ENCODE measurements around the gene CFAP73. TPM values are rescaled to one million over a fixed set of nuclear protein-coding genes. Genes with fewer than 3 reads are reported as not detected.

CFAP73 gene
- total RNA-seq, result not detected
- long read RNA-seq, donor 1, result 0 reads
- long read RNA-seq, donor 2, result 0 reads

DNA sequence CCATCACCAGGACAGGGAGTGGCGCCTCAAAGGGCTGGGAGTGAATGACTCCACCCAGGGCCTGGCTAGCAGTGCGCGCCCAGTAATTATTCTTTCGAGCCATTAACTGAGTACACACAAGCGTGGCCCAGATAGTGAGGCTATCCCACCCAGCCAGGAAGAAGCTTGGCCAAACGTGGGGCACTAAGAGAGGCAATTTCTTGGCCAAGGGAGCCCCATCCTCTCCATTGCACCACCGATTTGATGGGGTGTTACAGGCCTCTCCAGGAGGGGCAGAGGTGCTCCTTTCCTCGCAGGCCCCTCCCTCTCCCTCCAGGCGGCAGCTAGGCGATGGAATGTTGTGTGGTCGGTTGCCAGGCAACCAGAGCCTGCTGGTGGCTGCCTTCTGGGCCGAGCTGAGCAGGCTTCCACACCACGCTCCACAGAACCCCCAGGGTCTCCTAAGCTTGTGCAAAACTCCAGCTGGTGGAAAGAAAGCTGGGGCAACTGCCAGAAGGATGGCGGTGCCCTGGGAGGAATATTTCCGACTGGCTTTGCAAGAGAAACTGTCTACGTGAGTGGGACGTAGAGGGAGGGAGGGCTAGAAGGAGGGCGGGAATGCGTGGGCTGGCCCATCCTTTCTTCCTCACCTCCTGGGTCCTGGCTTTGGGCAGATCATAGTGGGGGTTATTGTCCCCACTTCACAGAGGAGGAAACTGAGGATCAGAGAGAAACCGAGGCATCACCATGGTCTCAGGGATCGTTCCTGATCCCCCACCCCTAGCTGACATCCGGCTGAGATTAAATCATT, at the start of gene CFAP73:
Gene CFAP73 (plus strand): TSS at position 364 of the 790 bp plus-strand sequence. CDS start 134 bp downstream, at position 498.
- no peak for DNase-seq (ENCODE audit: low spot score)
- intact Hi-C loops (cut with DNase I), result loop anchor here (5.0 to 10.0 kb wide), 2 partner anchors 105 to 107 kb away; no protein-coding TSS in a partner anchor

DNA sequence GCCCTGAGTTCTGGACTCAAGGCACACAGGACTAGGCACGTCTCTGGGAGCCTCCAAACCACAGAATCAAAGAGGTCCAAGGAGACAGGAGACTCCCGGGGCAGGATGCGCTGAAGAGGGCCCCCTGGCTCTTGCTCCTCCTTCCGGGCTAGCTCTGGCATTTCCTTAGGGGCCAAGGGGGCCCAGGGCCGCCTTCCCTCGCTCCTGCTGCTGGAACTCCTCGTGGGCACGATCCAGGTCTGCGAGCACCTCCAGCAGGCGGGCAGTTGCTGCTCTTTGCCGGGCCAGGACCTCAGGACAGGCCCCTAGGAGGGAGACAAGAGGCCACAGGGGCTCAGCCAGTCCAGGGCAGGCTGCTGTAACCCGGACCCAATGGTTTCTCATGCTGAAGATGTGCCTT, 49.8 kb upstream of the CFAP73 start:
- intact Hi-C loops (cut with DNase I), result no loop called here
- no peak for DNase-seq (ENCODE audit: low spot score)

DNA sequence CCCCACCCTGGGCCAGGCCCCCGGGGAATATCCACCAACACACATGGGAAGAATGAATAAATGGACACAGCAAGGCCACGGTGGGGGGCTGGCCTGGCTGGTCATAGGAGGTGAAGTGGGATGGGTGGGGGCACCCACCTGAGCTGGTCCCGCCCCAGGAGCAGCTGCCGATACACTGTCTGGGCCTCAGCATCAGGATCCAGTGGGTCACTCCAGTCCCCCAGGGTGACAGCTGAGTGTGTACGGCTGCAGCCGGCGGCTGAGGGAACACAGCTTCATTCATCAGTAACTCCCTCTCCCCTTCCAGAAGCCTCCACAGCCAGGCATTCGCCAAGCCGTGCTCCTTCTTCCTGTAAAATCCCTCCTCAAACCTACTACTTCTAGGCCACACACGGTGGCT, 47.8 kb upstream of the CFAP73 start:
- no peak for DNase-seq (ENCODE audit: low spot score)
- intact Hi-C loops (cut with DNase I), result no loop called here

DNA sequence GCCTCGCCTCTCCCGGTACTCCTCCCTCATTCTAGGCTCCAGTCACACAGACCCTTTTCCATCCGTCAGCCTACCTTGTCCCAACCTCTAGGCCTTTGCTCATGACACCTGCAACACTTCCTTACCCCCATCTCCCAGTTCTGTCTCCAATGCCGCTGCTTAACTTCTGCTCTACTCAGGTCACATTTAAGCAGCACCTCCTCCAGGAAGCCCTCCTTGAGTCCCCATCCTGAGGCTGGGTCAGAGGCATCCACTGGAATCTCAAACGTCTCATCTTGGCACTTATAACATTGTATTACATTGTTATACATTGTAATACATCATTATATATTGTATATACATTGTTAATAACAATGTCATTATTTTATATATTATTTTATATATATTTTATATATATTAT, 46.7 kb upstream of the CFAP73 start:
- intact Hi-C loops (cut with DNase I), result no loop called here
- no peak for DNase-seq (ENCODE audit: low spot score)

DNA sequence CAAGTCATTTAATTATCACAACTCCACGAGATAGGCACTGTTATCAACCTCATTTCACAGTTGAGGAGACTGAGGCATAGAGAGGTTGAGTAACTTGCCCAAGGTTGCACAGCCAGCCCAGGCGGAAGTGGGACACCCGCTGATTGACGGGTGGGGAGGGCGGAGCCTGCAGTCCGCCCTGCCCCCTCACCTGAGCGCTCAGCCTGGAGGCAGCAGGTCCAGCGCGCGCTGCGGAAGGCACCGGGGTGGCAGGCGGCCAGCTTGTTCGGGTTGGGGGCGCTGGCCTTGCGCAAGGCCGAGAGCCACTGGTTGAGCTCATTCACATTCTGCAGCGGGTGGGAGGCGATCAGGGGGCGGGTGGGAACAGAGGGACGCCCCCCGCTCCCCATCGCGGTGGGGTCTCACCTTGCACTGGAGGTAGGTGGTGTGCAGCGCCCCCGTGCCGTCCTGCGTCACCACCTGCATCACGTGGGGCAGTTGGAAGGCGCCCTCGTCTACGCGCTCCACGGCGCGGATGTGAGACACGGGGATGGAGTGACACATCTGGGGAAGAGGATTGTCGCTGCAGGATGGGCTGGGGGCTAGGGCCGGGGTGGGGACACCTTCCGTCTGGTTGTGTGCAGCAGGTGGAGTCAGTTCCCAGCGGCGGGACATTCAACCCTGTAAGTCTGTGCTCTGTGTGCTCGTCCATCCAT, 45.6 kb upstream of the CFAP73 start:
- DNase-seq (ENCODE audit: low spot score), result no peak
- intact Hi-C loops (cut with DNase I), result no loop called here

DNA sequence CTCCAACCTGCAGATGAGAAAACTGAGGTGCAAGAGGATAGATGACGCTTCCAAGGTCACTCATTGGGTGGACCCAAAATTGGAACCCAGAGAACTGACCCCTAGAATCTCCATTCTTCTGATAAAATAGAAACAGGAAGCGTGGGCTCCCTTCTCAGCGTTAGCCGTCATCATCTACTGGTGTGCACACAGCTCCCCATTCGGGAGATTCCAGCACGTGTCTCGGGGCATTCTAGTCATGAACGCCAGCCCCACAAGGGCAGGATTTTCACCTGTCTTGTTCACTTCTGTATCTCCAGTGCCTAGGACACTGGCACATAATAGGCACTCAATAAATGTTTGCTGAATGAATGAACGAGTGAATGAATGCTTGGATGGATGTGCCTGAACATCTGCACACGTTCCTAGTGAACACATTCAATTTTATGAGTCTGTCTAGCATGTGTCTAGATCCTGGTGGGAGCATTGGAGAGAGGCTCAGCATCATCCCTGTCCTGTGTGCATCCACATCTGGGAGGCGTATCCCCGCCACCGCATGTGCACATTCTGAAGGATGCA, 44.5 kb upstream of the CFAP73 start:
- intact Hi-C loops (cut with DNase I), result no loop called here
- DNase-seq (ENCODE audit: low spot score), result no peak

DNA sequence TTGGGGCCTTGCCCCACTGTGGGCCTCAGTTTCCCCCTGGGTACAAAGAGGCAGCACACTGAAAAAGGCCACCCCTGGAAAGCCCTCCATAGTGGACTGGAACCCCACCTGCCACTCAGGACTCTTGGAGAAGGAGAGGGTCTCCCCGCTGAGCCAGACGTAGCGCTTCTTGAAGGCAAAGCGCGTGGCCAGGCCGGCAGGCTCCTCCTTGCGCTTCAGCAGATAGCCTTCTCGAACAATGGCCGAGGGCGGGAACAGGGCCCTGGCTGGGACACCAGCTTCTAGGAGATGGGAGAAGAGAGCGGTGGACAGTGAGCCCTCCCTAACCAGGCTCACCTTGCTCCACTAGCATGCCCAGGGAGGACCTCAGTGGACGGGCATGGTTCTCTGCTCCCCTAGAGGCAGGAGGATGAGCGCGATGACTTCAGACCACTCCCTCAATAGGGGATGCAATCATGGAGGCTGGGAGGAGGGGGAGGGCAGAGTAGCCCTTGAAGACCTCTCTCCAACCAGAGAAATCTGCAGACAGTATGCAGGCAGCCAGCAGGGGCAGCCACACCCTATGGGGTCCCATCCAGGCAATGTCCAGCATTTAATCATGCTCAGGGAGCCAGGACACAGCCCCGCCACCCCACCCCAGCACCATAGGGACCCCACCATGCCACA, 43.8 kb upstream of the CFAP73 start:
- intact Hi-C loops (cut with DNase I), result loop anchor here in 1 of 2 donors (2.0 kb wide), 1 partner anchor 31 kb away; no protein-coding TSS in a partner anchor
- no peak for DNase-seq (ENCODE audit: low spot score)

DNA sequence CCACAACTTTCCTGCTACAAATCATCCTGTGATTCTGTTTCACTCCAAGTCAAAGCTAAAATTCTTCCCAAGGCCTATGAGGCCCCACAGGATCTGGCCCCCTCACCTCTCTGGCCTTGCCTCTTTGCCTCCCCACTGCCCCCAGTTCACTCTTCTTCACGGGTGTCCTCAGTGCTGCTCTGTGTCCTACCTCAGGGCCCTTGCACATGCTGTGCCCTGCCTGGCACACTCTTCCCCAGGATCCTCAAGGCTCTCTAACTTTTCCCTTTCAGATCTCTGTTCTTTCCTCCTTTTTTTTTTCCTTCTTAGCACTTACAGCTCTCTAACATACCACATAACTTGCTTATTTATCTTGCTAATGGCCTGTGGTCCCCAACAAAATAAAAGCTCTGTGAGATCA, 43.2 kb upstream of the CFAP73 start:
- intact Hi-C loops (cut with DNase I), result loop anchor here in 1 of 2 donors (2.0 kb wide), 1 partner anchor 32 kb away; no protein-coding TSS in a partner anchor
- DNase-seq (ENCODE audit: low spot score), result no peak

DNA sequence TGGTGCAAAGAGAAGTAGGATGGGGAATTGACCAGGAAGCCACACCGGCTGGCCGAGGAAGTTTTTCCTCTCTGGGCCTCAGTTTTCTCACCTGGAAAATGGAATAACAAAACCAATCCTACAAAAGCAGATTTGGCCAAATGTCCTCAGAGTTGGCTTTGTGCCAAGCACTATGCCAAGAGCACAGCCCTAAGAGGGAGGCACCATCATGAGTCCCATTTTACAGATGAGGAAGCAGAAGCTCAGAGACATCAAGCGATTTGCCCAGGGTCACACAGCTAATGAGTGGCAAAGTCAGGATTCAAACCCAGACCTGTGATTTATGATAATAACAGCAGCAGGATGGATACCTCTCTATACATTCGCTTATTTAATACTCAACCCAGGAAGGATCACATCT, 41.2 kb upstream of the CFAP73 start:
- intact Hi-C loops (cut with DNase I), result no loop called here
- DNase-seq (ENCODE audit: low spot score), result no peak

DNA sequence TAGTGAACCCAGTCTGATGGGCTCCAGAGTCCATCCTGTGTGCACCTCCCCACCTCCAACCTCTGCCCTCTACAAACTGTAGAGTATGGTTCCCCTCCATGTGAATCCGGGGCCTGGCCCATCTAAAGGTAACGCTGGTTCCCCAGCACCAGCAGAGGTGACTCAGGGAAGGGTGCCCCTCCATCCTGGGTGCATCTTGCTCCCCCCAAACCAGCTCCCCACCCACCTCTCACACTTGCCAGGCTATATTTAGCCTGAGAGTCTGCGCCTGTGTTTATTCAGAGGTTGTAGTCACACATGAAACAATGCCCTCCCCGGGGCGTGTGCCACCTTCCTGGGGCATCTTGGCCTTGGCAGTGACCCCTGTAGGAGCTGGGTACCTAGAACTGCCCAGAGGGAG, 40.2 kb upstream of the CFAP73 start:
- intact Hi-C loops (cut with DNase I), result no loop called here
- no peak for DNase-seq (ENCODE audit: low spot score)

DNA sequence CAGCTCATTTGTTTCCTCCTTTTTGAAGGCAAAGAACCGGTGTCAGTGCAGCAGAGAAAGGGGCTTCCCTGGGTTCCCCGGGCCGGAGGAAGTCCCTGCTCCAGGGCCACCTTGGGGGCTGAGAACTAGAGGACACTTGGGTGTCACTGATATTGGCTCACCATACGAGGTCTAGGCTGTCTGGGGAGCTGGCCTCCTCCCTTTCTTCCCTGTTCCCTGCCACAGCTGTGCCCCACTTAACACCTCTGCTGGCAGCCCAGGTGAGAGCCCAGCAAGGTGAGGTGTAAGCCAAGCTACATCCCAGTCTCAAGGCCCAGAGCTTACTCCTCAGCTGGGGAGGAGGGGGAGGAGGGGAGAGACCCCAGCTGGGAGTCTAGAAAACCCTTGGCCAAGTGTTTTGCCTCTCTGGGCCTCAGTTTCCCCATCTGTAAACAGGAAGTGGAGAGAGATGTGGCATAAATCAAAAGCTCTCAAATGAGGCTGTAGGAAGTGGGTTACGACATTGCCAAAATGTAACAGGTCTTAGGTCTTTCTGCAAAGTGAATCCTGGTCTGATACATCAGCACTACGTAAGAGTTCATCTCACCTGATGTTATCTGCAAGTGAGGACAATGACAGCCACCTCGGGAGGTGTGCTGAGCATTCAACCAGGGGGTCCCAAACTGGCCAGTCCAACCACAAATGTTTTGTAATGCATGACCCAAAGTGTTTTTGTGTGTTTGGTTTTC, 39.5 kb upstream of the CFAP73 start:
- DNase-seq (ENCODE audit: low spot score), result no peak

DNA sequence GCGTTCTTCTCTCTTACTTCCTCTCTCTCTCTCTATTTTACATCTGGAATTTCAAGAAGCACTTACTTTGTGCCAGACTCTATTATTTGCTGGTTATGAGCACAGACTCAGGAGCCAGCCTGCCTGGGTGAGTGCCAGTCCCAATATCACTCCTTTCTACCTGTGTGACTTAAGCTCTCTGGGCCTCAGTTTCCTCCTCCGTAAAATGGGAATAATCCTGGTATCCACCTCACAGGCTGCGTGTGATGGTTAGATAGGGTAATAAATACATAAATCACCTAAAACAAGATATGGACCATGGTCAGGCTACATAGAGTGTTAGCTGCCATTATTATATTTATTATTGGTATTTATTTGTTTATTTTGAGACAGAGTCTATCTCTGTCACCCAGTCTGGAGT, 38.3 kb upstream of the CFAP73 start:
- intact Hi-C loops (cut with DNase I), result no loop called here
- DNase-seq (ENCODE audit: low spot score), result no peak

More for the DNA sequence above, 39.5 kb upstream of the CFAP73 start:
- intact Hi-C loops (cut with DNase I), result no loop called here

DNA sequence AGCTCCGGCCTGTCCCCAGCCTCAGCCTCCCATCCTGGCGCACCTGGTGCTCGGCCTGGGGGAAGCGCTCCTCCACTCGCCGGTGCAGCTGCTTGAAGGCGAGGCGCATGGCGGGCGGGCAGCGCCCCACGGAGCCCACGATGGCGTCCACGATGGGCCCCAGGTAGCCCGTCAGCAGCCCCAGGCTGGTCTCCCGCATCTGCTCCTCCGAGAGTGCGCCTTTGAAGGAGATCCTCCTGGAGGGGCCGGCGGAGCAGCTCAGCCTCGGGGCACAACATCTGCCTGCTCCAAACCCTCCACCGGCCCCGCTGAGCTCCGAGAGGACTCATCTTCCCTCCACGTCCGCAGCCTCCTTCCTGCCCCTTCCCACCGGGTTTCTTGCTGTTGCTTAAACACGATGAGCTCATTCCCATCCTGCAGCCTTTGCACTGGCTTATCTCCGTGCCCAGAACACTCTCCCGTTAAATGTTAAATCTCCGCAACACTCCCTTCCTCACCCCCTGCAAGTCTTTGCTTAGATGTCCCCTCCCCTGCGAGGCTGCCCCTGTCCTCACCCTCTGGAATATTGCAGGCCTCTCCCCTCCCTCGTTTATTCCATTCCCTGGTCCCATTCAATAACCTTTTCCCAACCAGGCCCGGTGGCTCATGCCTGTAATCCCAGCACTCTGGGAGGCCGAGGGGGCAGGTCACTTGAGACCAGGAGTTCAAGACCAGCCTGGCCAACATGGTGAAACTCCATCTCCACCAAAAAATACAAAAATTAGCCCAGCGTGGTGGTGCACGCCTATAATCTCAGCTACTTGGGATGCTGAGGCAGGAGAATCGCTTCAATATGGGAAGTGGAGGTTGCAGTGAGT, 37.3 kb upstream of the CFAP73 start:
- intact Hi-C loops (cut with DNase I), result no loop called here
- DNase-seq (ENCODE audit: low spot score), result no peak

DNA sequence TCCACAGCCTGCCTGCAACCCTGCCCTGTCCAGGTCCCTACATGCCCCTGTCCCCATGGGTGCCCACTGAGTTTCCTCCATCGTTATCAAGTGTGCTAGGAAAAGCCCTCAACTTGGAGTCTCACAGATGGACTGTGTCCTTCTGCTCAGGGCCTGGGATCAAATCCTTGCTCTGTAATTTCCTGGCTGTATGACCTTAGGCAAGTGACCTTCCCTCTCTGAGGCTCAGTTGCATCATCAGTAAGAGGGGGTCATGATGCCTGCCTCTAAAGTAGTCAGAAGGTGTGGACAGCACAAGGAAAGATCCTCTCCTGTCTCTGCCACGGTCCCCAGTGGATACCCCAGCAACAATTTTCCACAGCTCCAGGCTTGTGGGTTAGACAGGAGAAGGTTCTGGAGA, 36.1 kb upstream of the CFAP73 start:
- intact Hi-C loops (cut with DNase I), result no loop called here
- DNase-seq (ENCODE audit: low spot score), result no peak

DNA sequence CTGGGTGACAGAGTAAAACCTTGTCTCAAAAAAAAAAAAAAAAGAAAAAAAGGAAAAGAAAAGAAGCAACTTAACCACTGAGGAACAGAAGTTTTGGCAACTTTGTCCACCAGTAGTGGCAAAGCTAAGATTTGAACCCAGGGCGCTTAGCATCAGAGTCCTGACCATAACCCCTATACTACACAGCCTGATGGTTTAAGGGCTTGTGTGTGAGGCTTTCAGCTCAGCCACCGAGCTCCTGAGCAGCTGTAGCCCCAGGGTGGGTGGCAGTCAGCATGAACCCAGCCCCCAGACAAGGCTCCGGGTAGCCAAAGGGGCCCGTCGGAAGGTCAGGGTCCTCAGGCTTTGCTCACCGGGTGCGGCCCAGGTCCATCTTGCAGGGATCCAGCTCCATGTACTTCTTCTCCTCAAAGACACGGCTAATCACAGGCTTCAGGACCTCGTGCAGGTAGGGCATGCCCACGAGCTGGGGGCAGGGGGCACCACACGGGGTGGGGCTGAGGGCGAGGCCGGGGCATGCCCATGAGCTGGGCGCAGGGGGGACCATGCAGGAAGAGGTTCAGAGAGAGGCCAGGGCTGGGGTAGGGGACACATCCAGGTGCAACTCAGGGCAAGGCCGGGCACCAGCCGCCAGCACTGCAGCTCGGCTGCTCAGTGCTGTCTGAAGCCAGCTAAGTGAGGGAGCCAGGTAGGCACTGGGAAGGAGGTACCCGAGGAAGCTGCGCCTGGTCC, 34.9 kb upstream of the CFAP73 start:
- no peak for DNase-seq (ENCODE audit: low spot score)
- intact Hi-C loops (cut with DNase I), result no loop called here

DNA sequence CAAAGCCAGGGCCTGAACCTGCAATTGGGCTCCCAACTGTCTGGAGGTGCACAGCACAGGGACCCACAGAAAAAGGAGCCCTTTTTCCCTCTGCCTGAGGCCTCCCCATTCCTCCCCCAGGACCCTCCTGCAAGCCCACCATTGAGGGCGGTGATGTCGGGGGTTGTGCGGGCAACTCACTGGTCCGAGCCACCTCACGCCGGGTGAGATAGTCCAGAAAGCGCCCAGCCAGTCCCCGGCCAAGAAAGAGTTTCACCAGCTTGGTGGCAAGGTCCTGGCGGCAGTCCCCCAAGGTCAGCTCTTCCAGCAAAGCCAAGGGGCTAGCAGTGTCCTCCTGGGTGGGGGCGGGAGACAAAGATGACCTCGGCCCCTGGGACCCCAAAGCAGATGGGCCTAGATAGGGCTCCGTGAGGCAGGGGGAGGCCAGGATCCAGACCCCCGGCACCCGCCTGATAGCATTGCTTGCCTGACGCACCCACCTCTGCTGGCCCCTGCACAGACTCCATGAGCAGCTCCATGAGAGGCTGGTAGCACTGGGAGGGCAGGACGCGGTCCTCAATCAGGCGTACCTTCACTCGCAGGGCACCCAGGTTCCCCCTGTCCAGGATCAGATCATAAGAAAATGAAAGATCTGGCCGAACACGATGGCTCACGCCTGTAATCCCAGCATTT, 33.9 kb upstream of the CFAP73 start:
- intact Hi-C loops (cut with DNase I), result no loop called here
- DNase-seq (ENCODE audit: low spot score), result no peak

DNA sequence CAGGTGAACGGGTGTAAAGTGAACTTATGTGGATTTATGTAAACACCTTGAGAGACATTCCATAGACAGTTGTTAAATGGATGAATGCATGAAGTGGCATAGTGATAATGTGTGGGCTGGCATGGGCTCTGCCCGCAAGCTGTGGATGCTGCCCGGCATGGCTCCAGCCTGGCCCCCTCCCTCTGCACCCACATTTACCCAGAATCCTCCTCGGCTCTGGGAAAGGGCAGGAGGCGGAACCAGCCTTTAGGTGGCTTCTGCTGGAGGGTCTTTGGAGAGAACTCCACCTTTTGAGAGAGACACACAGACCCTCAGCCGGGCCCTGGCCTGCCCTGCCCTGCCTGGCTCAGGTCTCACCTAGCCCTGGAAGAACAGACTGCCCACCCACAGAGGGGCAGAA, 32.6 kb upstream of the CFAP73 start:
- intact Hi-C loops (cut with DNase I), result no loop called here

More for the DNA sequence above, 32.6 kb upstream of the CFAP73 start:
- DNase-seq (ENCODE audit: low spot score), result no peak

Measured in posterior vena cava (tissue), 2 donors.